ENCODE data around the gene PFKFB1.
"Not testable (repeated sequence)": the region's sequence is repeated elsewhere in the genome, so short reads cannot be mapped to it uniquely, and the experiment has no call there.

PFKFB1 gene

DNA sequence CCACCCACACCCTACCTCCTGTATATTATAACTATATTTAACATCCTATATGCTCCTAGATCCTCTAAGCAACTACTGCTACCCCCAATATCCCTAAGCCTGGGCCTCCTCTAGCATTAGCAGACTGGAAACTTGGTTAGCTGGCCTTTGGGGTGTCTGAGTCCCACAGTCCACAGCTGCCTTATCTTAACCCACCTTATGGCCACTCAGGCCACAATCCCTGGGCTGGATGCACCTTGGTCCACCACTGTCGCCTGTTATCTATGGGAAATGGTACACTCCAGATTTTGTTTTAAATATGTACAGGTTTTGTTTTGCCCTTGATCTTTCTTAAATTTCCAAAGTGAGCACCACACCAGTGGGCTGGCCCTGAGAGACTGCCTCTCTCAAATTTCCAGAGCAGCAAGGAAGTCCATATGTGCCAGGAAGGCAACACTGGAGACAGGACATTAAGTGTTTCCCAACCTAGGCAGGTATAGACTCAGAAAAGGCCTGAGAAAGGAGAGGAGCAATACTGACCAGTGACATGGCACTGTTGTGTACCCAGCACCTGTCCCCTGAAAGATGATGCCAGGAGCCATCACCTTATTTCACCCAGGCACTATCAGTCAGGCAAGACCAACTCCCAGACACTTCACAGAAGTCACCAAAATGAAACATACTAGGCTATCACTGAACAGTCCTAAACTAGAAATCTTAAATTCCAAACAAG is 921 bp downstream of the PFKFB1 start:
- no peak for DNase-seq

GRCh38 chrX:54991706-54992105 is 2.3 kb downstream of the PFKFB1 start:
- DNase-seq = no peak

DNA sequence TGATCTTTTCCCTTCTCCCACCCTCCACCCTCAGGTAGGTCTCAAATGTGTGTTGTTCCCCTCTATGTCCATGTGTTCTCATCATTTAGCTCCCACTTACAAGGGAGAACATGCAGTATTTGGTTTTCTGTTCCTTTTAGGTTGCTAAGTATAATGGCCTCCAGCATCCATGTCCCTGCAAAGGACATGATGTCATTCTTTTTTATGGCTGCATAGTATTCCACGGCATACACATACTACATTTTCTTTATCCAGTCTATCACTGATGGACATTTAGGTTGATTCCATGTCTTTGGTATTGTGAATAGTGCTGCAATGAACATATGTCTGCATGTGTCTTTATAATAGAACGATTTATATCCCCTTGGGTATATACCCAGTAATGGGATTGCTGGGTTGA is 10.7 kb downstream of the PFKFB1 start:
- not testable (repeated sequence) for DNase-seq

GRCh38 chrX:54980334-54980733 is 13.7 kb downstream of the PFKFB1 start:
- DNase-seq = no peak

- no peak for DNase-seq
Measured at GRCh38 chrX:54979432-54979831, 14.6 kb downstream of the PFKFB1 start.

DNA sequence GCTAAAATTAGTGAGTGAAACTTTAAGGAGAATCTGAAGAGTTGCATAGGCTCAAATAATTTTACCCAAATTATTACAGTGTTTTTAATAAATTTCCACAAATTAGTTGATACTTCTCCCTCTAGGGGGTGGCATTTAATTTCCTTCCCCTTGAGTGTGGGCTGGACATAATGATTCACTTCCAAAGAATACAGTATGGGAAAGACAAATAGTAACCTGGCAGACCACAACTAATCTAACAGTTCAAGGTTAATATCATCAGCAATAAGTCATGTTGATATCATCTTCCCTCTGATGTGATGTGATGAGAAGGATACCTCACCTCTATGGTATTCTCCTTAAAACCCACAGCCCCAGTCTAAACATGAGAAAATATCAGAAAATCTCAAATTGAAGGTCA is 15.5 kb downstream of the PFKFB1 start:
- no peak for DNase-seq

DNA sequence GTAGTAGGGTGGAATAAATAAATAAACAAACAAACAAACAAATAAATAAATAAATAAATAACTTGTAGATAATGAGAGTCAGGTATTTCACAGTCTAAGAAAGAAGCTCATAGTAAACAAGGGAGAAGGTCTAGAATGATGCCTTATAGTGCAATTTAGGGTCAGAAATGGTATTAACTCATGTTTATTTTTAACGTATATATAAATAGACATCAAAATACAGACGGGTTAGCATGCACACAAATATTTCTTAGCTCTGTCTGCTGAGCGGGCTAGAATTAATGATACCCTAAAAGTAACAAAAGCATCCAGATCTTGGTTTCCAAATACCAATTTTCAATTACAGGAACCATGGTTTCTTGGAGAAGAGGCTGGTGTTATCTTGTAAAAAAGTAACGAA is 16.6 kb downstream of the PFKFB1 start:
- DNase-seq = no peak

DNA sequence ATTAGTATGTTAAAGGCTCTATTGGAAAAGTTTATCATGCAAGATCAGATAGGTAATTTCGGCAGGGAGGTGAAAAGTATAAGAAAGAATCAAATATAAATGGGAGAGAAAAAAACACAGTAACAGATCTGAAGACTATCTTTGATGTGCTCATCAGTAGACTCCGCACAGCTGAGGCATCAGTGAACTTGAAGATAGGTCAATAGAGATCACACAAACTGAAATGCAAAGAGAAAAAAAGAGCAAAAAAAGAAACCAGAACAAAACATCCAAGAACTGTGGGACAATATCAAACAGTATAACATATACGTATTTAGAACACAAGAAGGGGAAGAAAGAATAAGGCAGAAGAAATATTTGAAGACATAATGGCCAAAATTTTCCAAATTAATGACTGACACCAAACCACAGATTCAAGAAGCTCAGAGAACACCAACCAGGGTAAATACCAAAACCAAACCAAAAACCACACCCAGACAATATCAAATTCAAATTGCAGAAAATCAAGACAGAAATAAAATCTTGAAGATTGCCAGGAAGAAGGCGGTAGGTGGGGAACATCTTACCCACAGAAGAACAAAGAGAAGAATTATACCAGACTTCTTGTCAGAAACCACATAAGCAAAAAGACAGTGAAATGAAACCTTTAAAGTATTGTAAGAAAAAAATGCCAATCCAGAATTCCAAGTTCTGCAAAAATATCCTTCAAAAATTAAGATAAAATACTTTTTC is 29.1 kb downstream of the PFKFB1 start:
- no peak for DNase-seq

DNA sequence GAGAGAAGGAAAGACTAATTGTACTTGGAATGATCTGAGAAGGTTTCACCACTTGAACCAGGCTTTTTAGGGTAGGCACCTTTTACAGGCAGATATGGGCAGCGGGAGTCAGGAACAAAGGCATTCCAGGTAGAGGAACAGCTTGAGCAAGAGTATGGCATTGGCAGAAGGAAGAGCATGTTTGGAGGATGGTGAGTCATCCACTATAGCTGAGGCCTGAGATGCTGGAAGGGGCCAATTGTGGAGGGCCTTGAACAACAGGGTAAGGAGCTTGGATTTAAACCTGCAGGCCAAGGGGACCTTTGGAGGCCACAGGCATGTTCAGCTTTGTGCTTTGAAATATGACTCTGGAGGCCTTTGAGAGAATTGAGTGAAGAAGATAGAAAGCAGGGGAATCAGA is 32.2 kb downstream of the PFKFB1 start:
- no peak for DNase-seq

- DNase-seq = no peak
Measured at GRCh38 chrX:54950730-54951375, 43.1 kb downstream of the PFKFB1 start.

DNA sequence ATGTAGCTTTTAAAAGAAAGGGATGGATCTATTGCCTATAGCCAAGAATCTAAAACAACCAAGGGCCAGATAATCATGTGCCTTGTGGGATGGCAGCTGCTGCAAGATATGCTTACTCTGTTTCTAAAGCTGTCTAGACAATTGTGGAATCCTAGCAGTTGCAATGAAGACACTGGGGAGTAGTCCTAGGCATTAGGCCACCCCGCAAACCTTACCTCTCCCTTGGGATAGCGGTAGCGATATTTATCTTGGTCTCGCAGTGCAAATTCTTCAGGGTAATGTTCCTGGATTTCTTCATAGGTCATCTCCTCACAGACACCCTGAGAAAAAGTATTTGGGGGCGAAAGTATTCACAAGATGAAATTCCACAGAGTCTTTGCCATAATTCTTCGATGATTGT is 48.8 kb downstream of the PFKFB1 start:
- DNase-seq = no peak

- no peak for DNase-seq
Measured at GRCh38 chrX:54944816-54945215, 49.2 kb downstream of the PFKFB1 start.

GRCh38 chrX:54937416-54937815 is 56.6 kb downstream of the PFKFB1 start:
- DNase-seq = no peak

DNA sequence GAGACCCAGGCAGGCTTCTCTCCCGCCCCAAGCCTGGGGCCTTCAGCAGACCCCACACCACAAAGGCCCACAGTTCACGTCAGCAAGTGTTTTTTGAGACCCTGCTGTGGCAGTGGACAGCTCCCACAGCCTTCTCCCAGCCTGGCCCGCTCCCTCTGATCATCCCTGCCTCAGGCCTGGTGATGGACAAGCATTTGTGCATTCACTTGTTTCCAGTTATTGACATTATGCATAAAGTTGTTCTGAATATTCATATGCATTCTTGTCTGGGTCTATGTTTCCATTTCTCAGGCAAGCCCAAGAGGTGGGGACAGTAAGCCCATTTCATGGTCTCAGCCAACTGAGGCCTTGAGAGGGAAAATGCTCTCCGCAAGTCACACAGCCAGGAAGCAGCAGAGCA is 58.7 kb downstream of the PFKFB1 start:
- DNase-seq = no peak

DNA sequence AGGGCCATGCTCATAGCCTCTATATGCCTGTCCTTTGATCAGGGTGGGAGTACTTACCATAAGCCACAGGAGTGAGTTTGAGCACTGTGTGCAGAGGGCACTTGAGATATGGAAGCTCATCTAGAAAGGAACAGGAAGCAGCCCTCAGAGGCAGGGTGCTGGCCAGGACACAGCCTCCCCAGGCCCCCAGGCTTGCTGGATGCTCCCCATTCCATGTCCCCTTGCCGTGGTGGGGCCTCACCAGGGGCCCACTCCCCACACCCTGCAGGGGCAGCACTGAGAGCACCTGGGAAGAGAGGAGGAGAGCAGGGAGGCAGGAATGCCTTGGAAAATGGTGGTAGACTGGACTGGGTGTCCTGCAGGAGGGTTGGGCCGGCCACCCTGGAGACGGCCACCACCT is 59.1 kb downstream of the PFKFB1 start:
- DNase-seq = no peak

DNA sequence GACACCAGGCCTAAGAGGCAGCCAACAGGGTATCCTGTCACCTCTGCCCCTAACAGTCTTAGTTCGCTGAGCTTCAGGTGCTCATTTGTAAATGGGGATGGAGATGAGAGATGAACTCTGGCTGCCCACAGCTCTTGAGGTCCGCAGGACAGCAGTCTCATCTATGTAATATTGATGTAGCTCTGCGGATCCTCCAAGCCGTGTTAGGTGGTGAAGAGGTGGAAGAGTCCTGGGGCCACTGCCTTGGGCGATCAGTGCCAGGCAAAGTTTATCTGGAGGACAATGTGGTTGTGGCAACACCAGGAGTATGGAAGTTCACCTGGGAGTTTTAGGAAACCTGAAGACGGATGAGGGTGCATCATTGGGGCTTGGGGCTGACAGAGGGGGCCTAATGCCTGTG is 59.9 kb downstream of the PFKFB1 start:
- no peak for DNase-seq

GRCh38 chrX:54933150-54933826 is 60.7 kb downstream of the PFKFB1 start:
- no peak for DNase-seq

DNA sequence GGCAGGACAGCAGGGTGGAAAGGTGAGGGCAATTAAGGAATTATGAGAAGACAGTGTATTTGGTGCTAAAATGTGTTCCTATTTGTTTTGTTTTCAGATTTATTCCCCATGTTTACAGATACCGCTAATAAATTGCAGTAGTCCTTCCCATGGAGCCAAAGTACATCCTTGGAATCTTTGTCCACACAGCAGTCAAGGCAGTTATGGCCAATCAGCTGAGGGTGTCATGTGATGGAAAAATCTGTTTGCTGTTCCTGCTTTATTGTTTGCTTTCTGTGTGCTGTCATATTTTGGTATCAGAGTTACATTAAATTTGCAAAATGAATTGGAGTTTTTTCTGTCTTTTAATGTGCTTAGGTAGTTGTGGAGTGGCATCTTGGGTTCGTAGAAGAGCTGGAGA is 62.9 kb downstream of the PFKFB1 start:
- DNase-seq = no peak

- DNase-seq = no peak
Measured at GRCh38 chrX:54930291-54931049, 63.5 kb downstream of the PFKFB1 start.

- DNase-seq = no peak
Measured at GRCh38 chrX:54928876-54929275, 65.1 kb downstream of the PFKFB1 start.

- no peak for DNase-seq
Measured at GRCh38 chrX:54926978-54927377, 67.0 kb downstream of the PFKFB1 start.

DNA sequence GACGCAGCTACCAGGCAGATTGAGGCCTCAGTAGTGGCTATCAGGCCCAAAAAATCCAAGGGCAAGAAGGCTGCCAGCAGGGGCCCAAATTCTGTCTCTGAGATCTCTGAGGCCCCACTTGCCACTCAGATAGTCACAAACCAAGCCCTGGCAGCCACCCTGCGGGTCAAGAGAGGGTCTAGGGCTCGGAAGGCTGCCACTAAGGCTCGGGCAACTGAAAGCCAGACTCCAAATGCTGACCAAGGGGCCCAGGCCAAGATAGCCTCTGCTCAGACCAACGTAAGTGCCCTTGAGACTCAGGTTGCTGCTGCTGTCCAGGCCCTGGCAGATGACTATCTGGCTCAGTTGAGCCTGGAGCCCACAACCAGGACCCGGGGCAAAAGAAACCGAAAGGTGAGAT is 70.6 kb downstream of the PFKFB1 start:
- DNase-seq = no peak

DNA sequence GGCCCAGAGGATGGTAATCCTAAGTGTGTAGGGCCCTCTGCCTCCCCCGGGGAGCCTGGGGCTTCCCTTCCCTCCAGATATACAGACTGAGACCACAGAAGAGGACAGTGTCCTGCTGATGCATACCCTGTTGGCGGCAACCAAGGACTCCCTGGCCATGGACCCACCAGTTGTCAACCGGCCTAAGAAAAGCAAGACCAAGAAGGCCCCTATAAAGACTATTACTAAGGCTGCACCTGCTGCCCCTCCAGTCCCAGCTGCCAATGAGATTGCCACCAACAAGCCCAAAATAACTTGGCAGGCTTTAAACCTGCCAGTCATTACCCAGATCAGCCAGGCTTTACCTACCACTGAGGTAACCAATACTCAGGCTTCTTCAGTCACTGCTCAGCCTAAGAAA is 71.4 kb downstream of the PFKFB1 start:
- no peak for DNase-seq
